A673 (cell line): Measurements from ENCODE around the gene FGFR3.

Experiments
- EZH2 ChIP-seq: fragments of 200-600 bp; sonication (generic); IDR thresholded peaks from 2 replicates; pipeline ENCODE4 v1.6.1; 2017; ENCODE audit warnings: borderline replicate concordance, low read depth, mild to moderate bottlenecking, mixed read lengths, antibody characterized with exemption, low read length; ENCODE audit not compliant: poor library complexity, severe bottlenecking
- TF ChIP-seq, protein P1 (sequence below): fragments of 300-800, 200-600 bp; sonication (generic); conservative IDR thresholded peaks from 2 replicates; pipeline ENCODE4 v1.5.1; 2017; ENCODE audit warnings: low read depth, mild to moderate bottlenecking, antibody characterized with exemption, low read length, moderate library complexity, mixed read lengths

DNA sequence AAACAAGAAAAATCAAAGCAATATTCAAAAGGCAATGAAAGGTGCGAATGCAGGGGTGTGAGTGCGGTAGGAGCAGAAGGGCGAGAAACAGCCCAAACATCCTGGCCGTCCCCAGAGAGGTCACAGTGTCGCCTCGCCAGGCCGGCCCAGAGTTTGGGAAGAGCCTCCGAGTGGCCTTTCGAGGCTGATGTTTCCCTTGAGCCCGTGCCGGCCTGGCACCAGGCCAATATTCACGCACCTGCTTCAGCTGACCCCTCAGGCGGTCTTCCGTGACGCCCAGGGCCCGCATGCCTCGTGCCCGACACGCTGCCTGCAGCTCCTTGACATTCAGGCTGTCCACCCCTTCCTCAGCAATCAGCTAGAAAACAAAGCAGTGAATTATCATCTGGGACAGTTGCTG lies 32.2 kb downstream of the FGFR3 start:
- TF ChIP-seq, protein P1, sequence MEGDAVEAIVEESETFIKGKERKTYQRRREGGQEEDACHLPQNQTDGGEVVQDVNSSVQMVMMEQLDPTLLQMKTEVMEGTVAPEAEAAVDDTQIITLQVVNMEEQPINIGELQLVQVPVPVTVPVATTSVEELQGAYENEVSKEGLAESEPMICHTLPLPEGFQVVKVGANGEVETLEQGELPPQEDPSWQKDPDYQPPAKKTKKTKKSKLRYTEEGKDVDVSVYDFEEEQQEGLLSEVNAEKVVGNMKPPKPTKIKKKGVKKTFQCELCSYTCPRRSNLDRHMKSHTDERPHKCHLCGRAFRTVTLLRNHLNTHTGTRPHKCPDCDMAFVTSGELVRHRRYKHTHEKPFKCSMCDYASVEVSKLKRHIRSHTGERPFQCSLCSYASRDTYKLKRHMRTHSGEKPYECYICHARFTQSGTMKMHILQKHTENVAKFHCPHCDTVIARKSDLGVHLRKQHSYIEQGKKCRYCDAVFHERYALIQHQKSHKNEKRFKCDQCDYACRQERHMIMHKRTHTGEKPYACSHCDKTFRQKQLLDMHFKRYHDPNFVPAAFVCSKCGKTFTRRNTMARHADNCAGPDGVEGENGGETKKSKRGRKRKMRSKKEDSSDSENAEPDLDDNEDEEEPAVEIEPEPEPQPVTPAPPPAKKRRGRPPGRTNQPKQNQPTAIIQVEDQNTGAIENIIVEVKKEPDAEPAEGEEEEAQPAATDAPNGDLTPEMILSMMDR, result no peak
- no peak for TF ChIP-seq EZH2
